Choroid plexus epithelial cell (primary cell): Measurements from ENCODE around the gene SYT14.
"Not testable (repeated sequence)": the region's sequence is repeated elsewhere in the genome, so short reads cannot be mapped to it uniquely, and the experiment has no call there.

Experiments
- DNase-seq: peaks from one replicate; pipeline ENCODE4 v3.0.0-alpha.2; 2010; ENCODE audit warnings: low read depth
- H3K4me3 ChIP-seq: 2 replicates; pipeline ENCODE4 v1.5.1; 2011; ENCODE audit warnings: low read depth, mild to moderate bottlenecking, control low read depth, low read length, moderate library complexity
- CTCF ChIP-seq: conservative IDR thresholded peaks from 2 replicates; pipeline ENCODE4 v1.5.1; 2011; ENCODE audit warnings: low read depth, mild to moderate bottlenecking, control low read depth, inconsistent platforms, low read length, moderate library complexity

The SYT14 gene

GRCh38 chr1:209937996-209938959 is at the start of gene SYT14:
Gene SYT14, plus strand, starts transcription at chr1:209938217. Its CDS starts 48 bp downstream, at chr1:209938265.
- TF ChIP-seq CTCF = no peak
- DNase-seq = peak; percentile 27
- H3K4me3 ChIP-seq = peak within 1 kb of the TSS; percentile 57

GRCh38 chr1:209888291-209889076 is 49.5 kb upstream of the SYT14 start:
- not testable (repeated sequence) for DNase-seq, H3K4me3 ChIP-seq

- H3K4me3 ChIP-seq = no peak overlapping the region
- no peak for DNase-seq
- TF ChIP-seq CTCF = no peak
Observed at GRCh38 chr1:209889077-209889418, 49.0 kb upstream of the SYT14 start.

DNA sequence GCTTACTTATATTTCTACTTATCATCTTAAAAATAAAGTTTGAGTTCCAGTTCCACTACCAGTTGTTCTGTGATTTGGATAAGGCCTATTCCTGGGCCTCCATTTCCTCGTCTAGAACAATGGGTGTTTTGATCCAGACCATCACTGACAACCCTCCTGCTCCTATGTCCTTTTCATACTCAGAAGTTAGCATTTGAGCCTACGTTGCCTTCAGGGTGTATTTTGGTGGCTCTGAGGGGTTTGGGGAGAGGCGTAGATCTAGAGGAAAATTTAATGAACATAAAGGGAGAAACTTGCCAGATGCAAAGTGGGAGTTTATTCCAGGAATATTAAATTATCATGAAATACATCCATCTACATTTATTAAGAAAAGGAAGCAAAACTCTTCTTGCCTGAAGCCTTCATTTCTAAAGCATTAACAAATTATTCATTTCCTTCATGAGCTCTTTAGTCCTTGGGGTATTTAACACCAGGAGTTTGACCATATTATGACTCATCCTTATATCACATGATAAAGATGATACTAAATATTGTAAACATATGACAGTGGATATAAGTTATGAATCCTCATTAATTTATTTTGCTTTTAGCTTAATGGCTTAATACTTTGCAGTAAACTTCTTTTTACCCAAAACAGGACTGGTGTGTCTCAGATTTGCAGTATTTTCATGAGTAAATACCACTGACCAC is 47.2 kb upstream of the SYT14 start:
- H3K4me3 ChIP-seq = no peak overlapping the region
- peak; percentile 56 for DNase-seq
- TF ChIP-seq CTCF = no peak

DNA sequence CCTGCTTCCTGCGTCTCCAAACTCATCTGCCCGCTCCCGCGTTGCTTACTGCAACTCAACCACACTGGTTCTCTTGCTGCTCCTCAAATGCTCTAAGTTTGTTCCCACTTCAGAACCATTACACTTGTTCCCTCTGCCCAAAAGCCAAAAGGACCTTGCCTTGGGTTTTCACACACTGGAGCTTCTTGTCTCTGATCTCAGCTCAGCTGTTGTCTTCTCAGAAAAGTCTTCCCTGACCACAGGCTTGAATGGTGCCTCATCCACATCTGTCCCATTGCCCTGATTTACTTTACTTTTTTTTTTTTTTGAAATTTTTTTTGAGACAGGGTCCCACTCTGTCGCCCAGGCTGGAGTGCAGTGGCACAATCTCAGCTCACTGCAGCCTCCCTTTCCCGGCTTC is 44.3 kb upstream of the SYT14 start:
- DNase-seq = no peak
- no peak overlapping the region for H3K4me3 ChIP-seq
- TF ChIP-seq CTCF = no peak

DNA sequence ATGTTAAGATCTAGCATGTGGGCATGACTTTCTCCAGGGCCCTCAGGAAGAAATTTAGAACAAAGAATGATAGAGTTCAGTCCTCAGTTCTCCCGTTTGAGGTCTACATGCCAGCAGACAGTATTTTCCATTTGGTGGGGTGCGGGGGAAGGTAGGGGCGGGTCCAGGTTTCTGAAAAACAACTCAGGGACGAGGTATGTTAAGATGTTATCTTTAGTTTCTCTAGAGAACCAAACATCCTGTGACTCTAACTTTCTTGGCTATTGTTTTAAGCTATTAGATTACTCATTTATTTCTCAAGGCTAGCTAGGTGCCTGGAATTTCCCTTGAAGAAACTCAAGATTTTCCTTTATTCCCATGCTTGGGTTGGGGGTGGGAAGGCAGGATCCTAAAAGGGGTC is 42.3 kb upstream of the SYT14 start:
- peak; percentile 62 for DNase-seq
- no peak overlapping the region for H3K4me3 ChIP-seq
- no peak for TF ChIP-seq CTCF

DNA sequence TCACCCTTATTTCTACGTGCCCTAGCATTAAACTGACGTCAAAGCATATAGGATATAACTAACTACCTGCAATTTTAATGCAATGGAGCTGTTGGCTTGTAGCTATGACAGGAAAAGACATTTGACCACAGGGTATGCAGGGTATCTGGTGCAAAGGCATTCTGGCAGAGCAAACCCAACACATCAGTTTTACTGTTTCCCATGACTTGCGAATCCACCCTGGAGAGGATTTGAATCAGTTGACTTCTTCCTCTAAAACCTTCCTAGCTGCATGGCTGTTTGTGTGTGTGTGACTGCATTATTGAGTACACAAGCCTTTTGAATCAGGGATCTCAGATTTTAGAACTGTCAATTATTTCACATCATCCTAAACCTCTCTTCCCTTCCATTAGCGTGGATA is 41.7 kb upstream of the SYT14 start:
- TF ChIP-seq CTCF = no peak
- no peak for DNase-seq
- no peak overlapping the region for H3K4me3 ChIP-seq

DNA sequence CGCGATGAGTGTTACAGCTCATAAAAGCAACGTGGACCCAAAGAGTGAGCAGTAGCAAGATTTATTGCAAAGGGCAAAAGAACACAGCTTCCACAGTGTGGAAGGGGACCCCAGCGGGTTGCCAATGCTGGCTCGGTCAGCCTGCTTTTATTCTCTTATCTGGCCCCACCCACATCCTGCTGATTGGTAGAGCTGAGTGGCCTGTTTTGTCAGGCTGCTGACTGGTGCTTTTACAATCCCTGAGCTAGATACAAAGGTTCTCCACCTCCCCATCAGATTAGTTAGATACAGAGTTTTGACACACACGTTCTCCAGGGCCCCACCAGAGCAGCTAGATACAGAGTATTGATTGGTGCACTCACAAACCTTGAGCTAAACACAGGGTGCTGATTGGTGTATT is 39.7 kb upstream of the SYT14 start:
- not testable (repeated sequence) for DNase-seq, H3K4me3 ChIP-seq

GRCh38 chr1:209898851-209899250 is 39.2 kb upstream of the SYT14 start:
- not testable (repeated sequence) for DNase-seq, H3K4me3 ChIP-seq
